K562 (cell line): ENCODE measurements around the gene RYR3. TPM values are rescaled to one million over a fixed set of nuclear protein-coding genes. Genes with fewer than 3 reads are reported as not detected.

Experiments used
- ATAC-seq: fragments of 200-7000 bp; cut with Tn5 transposase; 3 replicates; pipeline ENCODE4 v1.9.1; 2020; ENCODE audit warnings: moderate library complexity
- BruUV-seq: library from RNA; stranded (reverse); fragments of 400-500 nt; replicated peaks from 2 replicates; lab custom pipeline; 2021; lab: Mats Ljungman, UMichigan
- CTCF ChIA-PET: fragments of 300-600 bp; formaldehyde crosslinking; extraction: SDS; loops from one replicate; lab custom pipeline; 2021; ENCODE audit warnings: low intra/inter-chr PET ratio; lab: Yijun Ruan, JAX
- POLR2A ChIA-PET: fragments of 300-600, 350-650 bp; sonication (Branson Sonifier 250); formaldehyde crosslinking; extraction: SDS; loops from one replicate; lab custom pipeline; 2021; ENCODE audit warnings: antibody characterized with exemption, inconsistent platforms; lab: Yijun Ruan, JAX
- DNase-seq, 4 experiments: peaks; one replicate each; pipeline versions ENCODE4 v3.0.0 to v3.0.0-alpha.2; 2011 to 2018; ENCODE audit warnings: low spot score in 3 of 4, mixed read lengths in 3 of 4; ENCODE audit errors: extremely low read depth in 1 of 4
- FAIRE-seq: peaks from 2 replicates; lab custom pipeline; 2011; peaks lifted over from hg19 to GRCh38; lab: Jason Lieb, UNC
- H2AFZ ChIP-seq: 2 replicates; pipeline ENCODE4 v1.6.0; 2011; ENCODE audit warnings: low read depth, low read length, control low read depth, inconsistent platforms
- H3K27ac ChIP-seq: fragments of 200-600 bp; 3 replicates; pipeline ENCODE4 v1.8.0; 2011; ENCODE audit warnings: low read depth, mild to moderate bottlenecking, control low read depth, inconsistent platforms, low read length, moderate library complexity, mixed read lengths; ENCODE audit errors: extremely low read depth
- H3K27me3 ChIP-seq, 2 experiments: fragments of 300-600 bp in 1 of 2; 2 replicates in 1 of 2; 3 replicates in 1 of 2; pipeline versions ENCODE4 v1.6.0 to v1.8.0; 2011; ENCODE audit warnings: inconsistent platforms in 2 of 2, low read length in 2 of 2, mild to moderate bottlenecking in 1 of 2, mixed read lengths in 1 of 2, moderate library complexity in 1 of 2; ENCODE audit not compliant: control insufficient read depth in 2 of 2, insufficient read depth in 2 of 2
- H3K36me3 ChIP-seq: fragments of 300-600 bp; 3 replicates; pipeline ENCODE4 v1.8.0; 2011; ENCODE audit warnings: mild to moderate bottlenecking, low read length, inconsistent platforms; ENCODE audit not compliant: control insufficient read depth, insufficient read depth
- H3K4me1 ChIP-seq, 2 experiments: fragments of 200-600 bp in 1 of 2; replicated peaks in 1 of 2; 2 replicates in 1 of 2; 3 replicates in 1 of 2; pipeline versions ENCODE4 v1.5.1 to v1.8.0; 2011; ENCODE audit warnings: inconsistent platforms in 2 of 2, low read length in 2 of 2, mild to moderate bottlenecking in 1 of 2, mixed read lengths in 1 of 2, moderate library complexity in 1 of 2; ENCODE audit not compliant: control insufficient read depth in 2 of 2, insufficient read depth in 2 of 2
- H3K4me2 ChIP-seq: 2 replicates; pipeline ENCODE4 v1.6.1; 2011; ENCODE audit warnings: low read length, control low read depth, inconsistent platforms, mixed read lengths; ENCODE audit not compliant: insufficient read depth
- H3K4me3 ChIP-seq: fragments of 200-600 bp; sonication (generic), shearing (Covaris generic); 2 replicates; pipeline ENCODE4 v1.5.1; 2016; ENCODE audit warnings: control low read depth, inconsistent platforms
- H3K79me2 ChIP-seq: fragments of 200-600 bp; 3 replicates; pipeline ENCODE4 v1.8.0; 2011; ENCODE audit warnings: low read length, inconsistent platforms; ENCODE audit not compliant: control insufficient read depth, insufficient read depth
- H3K9ac ChIP-seq, 2 experiments: 2 replicates each; pipeline versions ENCODE4 v1.6.0 to v1.6.1; 2011; ENCODE audit warnings: low read depth in 2 of 2, low read length in 2 of 2, control low read depth in 1 of 2, inconsistent platforms in 1 of 2, mild to moderate bottlenecking in 1 of 2, mixed read lengths in 1 of 2; ENCODE audit not compliant: insufficient read depth in 1 of 2
- H3K9me1 ChIP-seq: one replicate; pipeline ENCODE4 v1.6.0; 2011; ENCODE audit warnings: inconsistent platforms, mild to moderate bottlenecking, low read length, moderate library complexity; ENCODE audit not compliant: control insufficient read depth, insufficient read depth
- H3K9me3 ChIP-seq: replicated peaks from 2 replicates; pipeline ENCODE4 v1.5.1; 2011; ENCODE audit warnings: low read depth, low read length, inconsistent platforms; ENCODE audit not compliant: control insufficient read depth, insufficient read depth
- H4K20me1 ChIP-seq: replicated peaks from 2 replicates; pipeline ENCODE4 v1.6.1; 2011; ENCODE audit warnings: low read length, inconsistent platforms, mixed read lengths; ENCODE audit not compliant: control insufficient read depth, insufficient read depth
- BDP1 ChIP-seq: IDR thresholded peaks from 3 replicates; pipeline ENCODE4 v1.6.1; 2011; ENCODE audit not compliant: insufficient read length, insufficient read depth
- HCFC1 ChIP-seq: IDR thresholded peaks from 2 replicates; pipeline ENCODE4 v1.6.1; 2012; ENCODE audit warnings: low read depth, low read length, improper control_type of control experiment
- HDAC6 ChIP-seq: IDR thresholded peaks from 2 replicates; pipeline ENCODE4 v1.6.1; 2012; ENCODE audit warnings: low read depth, mild to moderate bottlenecking, control low read depth, inconsistent platforms, low read length, moderate library complexity
- IRF2 ChIP-seq: sonication (generic); formaldehyde crosslinking; IDR thresholded peaks from 2 replicates; pipeline ENCODE4 v1.8.1; 2022; ENCODE audit warnings: mild to moderate bottlenecking, missing genetic modification reagents
- LCOR ChIP-seq: sonication (generic); formaldehyde crosslinking; IDR thresholded peaks from 2 replicates; pipeline ENCODE4 v1.8.0; 2022; ENCODE audit warnings: mild to moderate bottlenecking, missing genetic modification reagents
- NELFE ChIP-seq: IDR thresholded peaks from 2 replicates; pipeline ENCODE4 v1.6.1; 2011; ENCODE audit warnings: mild to moderate bottlenecking; ENCODE audit not compliant: insufficient read depth, insufficient read length
- NFATC3 ChIP-seq: fragments of 450-650 bp; IDR thresholded peaks from 2 replicates; pipeline ENCODE4 v1.6.1; 2017; ENCODE audit warnings: mild to moderate bottlenecking
- NKRF ChIP-seq: fragments of 450-650 bp; IDR thresholded peaks from 2 replicates; pipeline ENCODE4 v1.6.1; 2016; ENCODE audit warnings: borderline replicate concordance
- REST ChIP-seq, 2 experiments: fragments of 450-650 bp; formaldehyde crosslinking in 1 of 2; IDR thresholded peaks; 2 replicates each; pipeline versions ENCODE4 v1.4.0 to v1.6.1; 2014 to 2020; ENCODE audit warnings: mild to moderate bottlenecking in 2 of 2, borderline replicate concordance in 1 of 2, low read depth in 1 of 2
- SIX5 ChIP-seq, 2 experiments: IDR thresholded peaks; 2 replicates each; pipeline ENCODE4 v1.6.1; 2011; ENCODE audit warnings: low read length in 2 of 2, borderline replicate concordance in 1 of 2, low read depth in 1 of 2, mild to moderate bottlenecking in 1 of 2, moderate library complexity in 1 of 2; ENCODE audit not compliant: insufficient read depth in 1 of 2
- ZNF143 ChIP-seq: sonication (generic); formaldehyde crosslinking; IDR thresholded peaks from 2 replicates; pipeline ENCODE4 v1.9.0; 2022; ENCODE audit warnings: mild to moderate bottlenecking, missing genetic modification reagents
- ZNF263 ChIP-seq: sonication (generic); formaldehyde crosslinking; IDR thresholded peaks from 2 replicates; pipeline ENCODE4 v1.8.0; 2022; ENCODE audit warnings: mild to moderate bottlenecking, missing genetic modification reagents, borderline replicate concordance
- WGBS: fragments of 100-300 bp; shearing (Covaris generic); methylation state at CpG from one replicate; pipeline ENCODE4 v1.1.6; 2016; ENCODE audit warnings: low coverage, mixed read lengths; ENCODE audit not compliant: insufficient coverage; ENCODE audit errors: missing lambda C conversion rate; 5-methylcytosine and 5-hydroxymethylcytosine counted together
- in situ Hi-C: fragments of 300-500 bp; cut with MboI; formaldehyde crosslinking; loops from 4 replicates; pipeline ENCODE4 v1.15.0; 2018; ENCODE audit warnings: inconsistent platforms, mixed read lengths
- intact Hi-C: fragments of 100-400 bp; cut with micrococcal nuclease; formaldehyde crosslinking; loops from 2 replicates; pipeline ENCODE4 v1.14.2; 2022
- polyA plus RNA-seq, 8 experiments: library from polyadenylated mRNA; depleted of rRNA in 4 of 8; stranded (reverse) in 5 of 8; unstranded in 3 of 8; fragments of >200 nt; fragmentation: Nextera tagmentation in 2 of 8; fragmentation: Illumina TruSeq in 1 of 8; extraction: Ambion mirVana in 2 of 8; extraction: Trizol in 1 of 8; gene quantifications; 2 replicates each; pipeline versions ENCODE4 v1.2.1 to v1.2.3, GENCODE V29; 2011 to 2014; ENCODE audit warnings: inconsistent platforms in 1 of 8, missing spikeins in 1 of 8
- total RNA-seq, 7 experiments: library from RNA; depleted of rRNA in 6 of 7; stranded (reverse); fragments of >200 nt in 6 of 7; fragmentation: Illumina TruSeq in 2 of 7; extraction: Trizol in 2 of 7; gene quantifications; 2 replicates each; pipeline versions ENCODE4 v1.2.1 to v1.2.3, GENCODE V29; 2011 to 2021; ENCODE audit warnings: low replicate concordance in 1 of 7

Gene RYR3
- total and polyA plus RNA-seq, 9 of the 15 experiments (the other 6 are each of a cell fraction or from before 2014, with no cell fraction given): 0.04 TPM; not detected in 8

DNA sequence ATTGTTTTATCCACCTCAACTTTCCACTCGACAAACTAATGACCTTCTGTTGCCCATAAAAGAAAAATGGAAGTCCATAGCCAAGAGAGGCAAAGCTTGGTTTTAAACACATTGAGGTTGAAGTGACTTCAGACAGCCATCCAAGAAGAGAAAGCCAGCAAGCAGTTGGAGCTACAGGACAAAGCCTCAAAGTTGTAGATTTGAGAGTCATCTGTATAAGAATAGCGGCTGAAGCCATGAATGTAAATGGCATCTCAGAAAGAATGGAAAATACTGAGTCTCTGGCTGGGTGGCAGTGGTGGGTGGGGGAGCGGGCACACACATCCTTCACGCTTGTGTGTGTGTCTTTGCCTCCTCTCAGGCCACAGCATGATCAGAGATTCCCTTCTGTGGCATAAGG, 533.4 kb downstream of the RYR3 start (continued):
- no peak for TF ChIP-seq NKRF

DNA sequence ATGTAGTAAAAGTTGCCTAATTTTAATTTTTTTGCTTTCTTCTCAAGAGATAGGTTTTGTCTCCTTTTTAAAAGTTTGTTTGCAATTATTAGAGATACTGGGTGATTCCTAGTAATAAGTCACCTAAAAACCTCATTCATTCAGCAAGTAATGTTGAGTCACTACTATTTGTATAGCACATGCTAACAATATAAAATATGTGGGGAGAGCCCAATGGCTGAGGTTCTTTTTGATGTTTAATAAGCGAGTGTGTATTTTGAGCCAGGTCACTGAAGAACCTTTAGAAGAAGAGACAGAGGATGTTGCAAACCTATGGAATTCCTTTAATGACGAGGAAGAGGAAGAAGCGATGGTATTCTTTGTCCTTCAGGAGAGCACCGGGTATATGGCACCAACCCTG, 533.8 kb downstream of the RYR3 start:
- CTCF ChIA-PET: no interaction called here
- no TSS peak for BruUV-seq
- TF ChIP-seq IRF2 (CRISPR knock-in tag) (no peak), BDP1 (no peak), LCOR (CRISPR knock-in tag) (no peak), HDAC6 (no peak), SIX5 (IDR thresholded peaks at IDR 0.05; ENCODE audit: borderline replicate concordance in 1 of 2, insufficient read depth in 1 of 2, low read depth in 1 of 2, low read length in 2 of 2) (no peak), ZNF263 (CRISPR knock-in tag) (no peak), NFATC3 (no peak), HCFC1 (no peak), REST (IDR thresholded peaks at IDR 0.05; ENCODE audit: borderline replicate concordance) (no peak), REST (CRISPR knock-in tag; IDR thresholded peaks at IDR 0.05; ENCODE audit: low read depth) (no peak), ZNF143 (CRISPR knock-in tag) (no peak), NELFE (no peak)

More for the DNA sequence above, 533.8 kb downstream of the RYR3 start:
- H3K4me3 ChIP-seq: no peak overlapping the region
- H3K4me2 ChIP-seq: no peak overlapping the region
- no peaks in the 10 kb centered on the region for H3K9me3 ChIP-seq
- H3K79me2 ChIP-seq: no peaks in the 10 kb centered on the region
- H3K9me1 ChIP-seq: no peaks in the 10 kb centered on the region
- POLR2A ChIA-PET: no interaction called here
- WGBS: 4% methylated on average over 4 of the region's 4 CpGs
- FAIRE-seq (no peak), DNase-seq (no peak), ATAC-seq (no peak)
- H3K27ac ChIP-seq: no peak overlapping the region
- intact Hi-C loops (no loop called here), in situ Hi-C loops (no loop called here)
- no peak overlapping the region for H3K9ac ChIP-seq
- H3K27me3 ChIP-seq: peaks cover 5% of the 10 kb centered on the region in 2 experiments
- H2AFZ ChIP-seq: no peak overlapping the region
- H4K20me1 ChIP-seq: no peaks in the 10 kb centered on the region; the same call in 1 of the 2 replicates
- no peaks in the 10 kb centered on the region for H3K36me3 ChIP-seq
- no peaks in the 10 kb centered on the region for H3K4me1 ChIP-seq
